Lower leg skin (tissue), 4 donors: ENCODE measurements around the gene RAPGEF5. TPM values are rescaled to one million over a fixed set of nuclear protein-coding genes. Genes with fewer than 3 reads are reported as not detected.

Experiments
- DNase-seq, 2 donors: peaks; one replicate each; pipeline ENCODE4 v3.0.0-alpha.2; 2019; ENCODE audit warnings: low spot score in 2 of 2
- H3K4me3 ChIP-seq: fragments of 200-600 bp; sonication (generic); 2 replicates; pipeline ENCODE4 v1.5.1; 2017; ENCODE audit warnings: mild to moderate bottlenecking, low read depth; ENCODE audit not compliant: poor library complexity, severe bottlenecking
- POLR2A ChIP-seq, 2 donors: fragments of 450-650 bp; IDR thresholded peaks; one replicate each; pipeline ENCODE4 v1.6.1; 2016 to 2017; ENCODE audit warnings: antibody characterized with exemption in 2 of 2, mild to moderate bottlenecking in 1 of 2, moderate library complexity in 1 of 2
- WGBS, 2 donors: methylation state at CpG; one replicate each; pipeline ENCODE4 v1.1.5; 2018; 5-methylcytosine and 5-hydroxymethylcytosine counted together
- intact Hi-C: fragments of 100-400 bp; cut with DNase I; formaldehyde crosslinking; loops from one replicate; pipeline ENCODE4 v1.15.0; 2023; ENCODE audit warnings: low total_unique reads
- total RNA-seq, 4 donors: library from RNA; depleted of rRNA; stranded (reverse); fragments of >200 nt; gene quantifications; one replicate each; pipeline ENCODE4 v1.1.0, GENCODE V29; 2016
- TF ChIP-seq, protein P1 (sequence below), 3 donors: fragments of 450-650 bp; IDR thresholded peaks; one replicate each; pipeline ENCODE4 v1.5.1; 2016; ENCODE audit warnings: antibody characterized with exemption in 3 of 3, mild to moderate bottlenecking in 3 of 3, moderate library complexity in 2 of 3

Gene RAPGEF5
- total RNA-seq, 4 donors from 2014 or later, result 19.4 to 47.7 (median 25.2) TPM

DNA sequence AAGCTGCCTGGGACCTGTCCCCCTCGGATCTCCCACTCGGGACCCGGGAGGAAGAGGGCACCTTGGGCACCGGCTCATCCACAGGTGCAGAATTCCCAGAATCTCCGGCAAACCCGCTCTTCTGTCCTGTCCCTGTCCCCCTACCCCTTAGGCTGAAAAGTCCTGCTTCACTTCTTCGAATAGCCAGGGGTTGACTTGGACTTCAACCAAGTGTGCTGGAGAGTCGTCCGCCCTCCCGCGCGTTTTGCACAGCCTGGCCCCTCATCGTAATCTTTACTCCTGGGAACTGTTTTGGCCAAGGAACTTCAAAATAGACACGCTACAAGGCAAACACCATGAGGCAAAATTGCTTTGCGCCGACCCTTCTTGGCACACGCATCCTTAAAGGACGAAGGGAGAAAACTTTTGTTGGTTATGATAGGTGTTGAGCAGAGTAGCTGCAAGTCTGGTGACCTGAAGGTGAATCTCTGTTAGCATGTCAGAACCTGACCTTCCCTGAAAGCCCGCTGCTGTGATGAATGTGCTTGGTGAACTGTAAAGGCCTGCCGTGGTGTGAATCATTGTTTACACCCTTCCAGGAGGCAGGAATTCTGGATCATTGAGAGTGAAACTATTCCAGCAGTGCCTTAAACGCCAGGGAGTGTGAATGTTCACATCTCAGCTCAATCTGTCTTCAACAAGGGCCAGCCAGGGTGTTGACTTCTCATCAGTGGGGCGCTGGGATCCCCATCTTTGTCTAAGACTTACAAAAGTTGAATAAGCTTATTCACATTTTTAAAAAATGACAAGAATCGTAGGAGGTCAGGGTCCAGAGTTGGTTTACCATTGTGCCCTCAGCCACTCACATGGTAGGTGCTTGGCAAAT, 589 bp upstream of the RAPGEF5 start:
- H3K4me3 ChIP-seq, result no peak overlapping the region
- intact Hi-C loops, result no loop called here
- WGBS, 2 donors, result 27 to 28% methylated on average over 18 to 22 of the region's 23 CpGs
- peak in 1 of 2 donors; percentile 47 for DNase-seq
- TF ChIP-seq POLR2A (IDR thresholded peaks at IDR 0.05), result no peak
- TF ChIP-seq, protein P1, sequence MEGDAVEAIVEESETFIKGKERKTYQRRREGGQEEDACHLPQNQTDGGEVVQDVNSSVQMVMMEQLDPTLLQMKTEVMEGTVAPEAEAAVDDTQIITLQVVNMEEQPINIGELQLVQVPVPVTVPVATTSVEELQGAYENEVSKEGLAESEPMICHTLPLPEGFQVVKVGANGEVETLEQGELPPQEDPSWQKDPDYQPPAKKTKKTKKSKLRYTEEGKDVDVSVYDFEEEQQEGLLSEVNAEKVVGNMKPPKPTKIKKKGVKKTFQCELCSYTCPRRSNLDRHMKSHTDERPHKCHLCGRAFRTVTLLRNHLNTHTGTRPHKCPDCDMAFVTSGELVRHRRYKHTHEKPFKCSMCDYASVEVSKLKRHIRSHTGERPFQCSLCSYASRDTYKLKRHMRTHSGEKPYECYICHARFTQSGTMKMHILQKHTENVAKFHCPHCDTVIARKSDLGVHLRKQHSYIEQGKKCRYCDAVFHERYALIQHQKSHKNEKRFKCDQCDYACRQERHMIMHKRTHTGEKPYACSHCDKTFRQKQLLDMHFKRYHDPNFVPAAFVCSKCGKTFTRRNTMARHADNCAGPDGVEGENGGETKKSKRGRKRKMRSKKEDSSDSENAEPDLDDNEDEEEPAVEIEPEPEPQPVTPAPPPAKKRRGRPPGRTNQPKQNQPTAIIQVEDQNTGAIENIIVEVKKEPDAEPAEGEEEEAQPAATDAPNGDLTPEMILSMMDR (IDR thresholded peaks at IDR 0.05), result no peak

DNA sequence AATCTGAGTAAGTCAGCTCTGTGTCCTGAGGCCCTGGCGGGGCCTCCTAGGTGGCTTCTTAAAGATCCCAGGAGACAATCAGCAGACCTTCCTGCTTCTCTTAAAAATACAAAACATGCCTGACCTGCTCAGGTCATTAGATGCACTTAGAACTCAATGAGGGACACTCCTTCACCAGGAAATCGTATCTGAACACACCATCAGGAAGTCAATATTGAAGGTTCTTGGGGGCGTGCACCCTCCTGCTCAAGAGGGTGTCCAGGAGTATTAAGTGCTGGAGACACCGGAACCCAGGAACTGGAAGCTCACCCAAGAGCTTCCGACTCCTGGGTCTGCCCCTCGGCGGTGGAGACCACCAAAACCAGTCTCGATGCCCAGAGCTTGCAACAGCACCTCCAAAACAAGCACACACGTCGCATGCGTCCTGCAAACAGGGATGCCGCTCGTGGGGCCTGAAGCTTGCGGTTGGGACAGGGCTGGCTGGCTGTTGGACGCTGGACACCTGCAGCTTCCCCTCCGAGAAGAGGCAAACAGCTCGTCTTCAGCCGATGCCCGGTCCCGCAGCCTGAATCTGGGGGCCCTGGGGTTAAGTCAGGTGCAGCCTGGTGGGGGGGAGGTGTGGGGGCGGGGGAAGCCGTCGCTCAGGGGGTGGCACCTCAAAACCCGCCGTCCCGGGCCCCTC, 803 bp downstream of the RAPGEF5 start:
- WGBS, 2 donors, result 9 to 15% methylated on average over 14 to 16 of the region's 26 CpGs
- DNase-seq, result no peak
- H3K4me3 ChIP-seq, result peak overlapping the region; percentile 10
- intact Hi-C loops, result no loop called here
- TF ChIP-seq, protein P1 (IDR thresholded peaks at IDR 0.05), result no peak
- no peak for TF ChIP-seq POLR2A (IDR thresholded peaks at IDR 0.05)

DNA sequence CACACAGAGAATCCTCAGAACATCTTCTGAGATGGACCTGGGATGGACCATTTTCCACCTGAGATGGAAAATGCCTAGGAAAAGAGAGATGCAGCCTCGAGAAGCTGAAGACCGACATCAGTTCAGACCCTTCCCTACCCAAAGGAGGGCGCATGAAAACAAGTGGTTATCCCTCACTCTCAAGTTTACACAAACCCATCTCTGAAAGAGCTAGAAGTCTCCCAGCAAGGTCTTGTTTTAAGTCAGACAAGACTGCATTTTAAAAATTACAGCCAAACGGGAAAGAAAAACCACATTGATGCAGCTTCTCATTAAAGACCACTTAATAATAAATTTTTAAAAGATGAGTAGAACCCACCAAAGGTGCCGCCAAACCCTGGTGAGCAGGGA, 1.3 kb downstream of the RAPGEF5 start:
- intact Hi-C loops, result no loop called here
- no peak overlapping the region for H3K4me3 ChIP-seq
- TF ChIP-seq, protein P1 (IDR thresholded peaks at IDR 0.05), result no peak
- no peak for TF ChIP-seq POLR2A (IDR thresholded peaks at IDR 0.05)
- WGBS, 2 donors, result 53 to 59% methylated on average over 5 of the region's 5 CpGs
- DNase-seq, result no peak

DNA sequence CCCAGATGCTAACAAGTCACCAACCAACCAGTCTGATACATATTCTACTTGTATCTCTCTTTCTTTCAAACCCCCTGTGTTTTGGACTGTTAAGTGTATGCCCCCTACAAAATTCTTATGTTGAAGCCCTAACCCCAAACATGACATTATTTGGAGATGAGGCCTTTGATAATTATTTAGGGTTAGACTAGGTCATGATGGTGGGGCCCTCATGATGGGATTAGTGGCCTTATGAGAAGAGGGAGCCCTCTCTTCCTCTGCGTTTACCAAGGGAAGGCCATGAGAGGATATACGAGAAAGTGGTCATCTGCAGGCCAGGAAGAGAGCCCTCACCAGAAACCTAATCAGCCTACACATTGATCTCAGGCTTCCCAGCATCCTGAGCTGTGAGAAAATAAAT, 2.5 kb downstream of the RAPGEF5 start:
- no peak for DNase-seq
- 45 to 81% methylated on average over 2 of the region's 2 CpGs for WGBS, 2 donors
- no peak for TF ChIP-seq POLR2A (IDR thresholded peaks at IDR 0.05)
- TF ChIP-seq, protein P1 (IDR thresholded peaks at IDR 0.05), result no peak
- intact Hi-C loops, result no loop called here
- H3K4me3 ChIP-seq, result no peak overlapping the region

DNA sequence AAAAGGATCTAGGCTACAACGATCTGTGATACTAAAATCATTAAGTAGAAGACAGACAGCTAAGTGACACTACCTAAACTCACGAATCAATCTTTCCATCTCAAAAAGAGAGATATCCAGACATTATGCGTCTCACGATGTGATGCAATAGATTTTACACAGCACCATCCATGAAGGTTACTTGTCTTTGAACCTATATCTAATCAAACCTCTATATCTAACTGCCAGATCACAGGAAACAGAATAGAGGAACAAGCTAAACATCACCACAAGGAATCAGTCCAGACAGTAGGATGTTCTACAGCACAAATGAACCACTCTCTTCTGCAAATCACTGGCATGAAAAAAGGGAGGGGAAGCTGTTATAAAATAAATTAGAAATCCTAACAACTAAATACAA, 4.1 kb downstream of the RAPGEF5 start:
- intact Hi-C loops, result no loop called here
- H3K4me3 ChIP-seq, result no peak overlapping the region
- no peak for TF ChIP-seq POLR2A (IDR thresholded peaks at IDR 0.05)
- TF ChIP-seq, protein P1 (IDR thresholded peaks at IDR 0.05), result no peak
- 89 to 92% methylated on average over 4 of the region's 4 CpGs for WGBS, 2 donors
- DNase-seq, result no peak
